Trophoblast cell (in vitro differentiated cells and primary cell): ENCODE results near the gene DNAJC24.

ENCODE experiments used
- DNase-seq, 2 donors: peaks; one replicate each; pipeline ENCODE4 v3.0.0-alpha.2; 2016
- H2AFZ ChIP-seq: 2 replicates; pipeline ENCODE4 v1.6.1; 2013; ENCODE audit warnings: low read length, moderate library complexity, mild to moderate bottlenecking; ENCODE audit not compliant: insufficient read depth, poor library complexity
- H2AK5ac ChIP-seq: 2 replicates; pipeline ENCODE4 v1.6.1; 2013; ENCODE audit warnings: mild to moderate bottlenecking, low read length
- H2BK120ac ChIP-seq: 2 replicates; pipeline ENCODE4 v1.6.1; 2013; ENCODE audit warnings: low read length, mild to moderate bottlenecking, moderate library complexity; ENCODE audit not compliant: insufficient read depth, poor library complexity
- H2BK12ac ChIP-seq: 2 replicates; pipeline ENCODE4 v1.6.1; 2013; ENCODE audit warnings: mild to moderate bottlenecking, low read length, moderate library complexity
- H2BK5ac ChIP-seq: 2 replicates; pipeline ENCODE4 v1.6.1; 2013; ENCODE audit warnings: low read length, low read depth, moderate library complexity, mild to moderate bottlenecking; ENCODE audit not compliant: poor library complexity
- H3K14ac ChIP-seq: 2 replicates; pipeline ENCODE4 v1.6.1; 2013; ENCODE audit warnings: mild to moderate bottlenecking, low read length
- H3K18ac ChIP-seq: 2 replicates; pipeline ENCODE4 v1.6.1; 2013; ENCODE audit warnings: mild to moderate bottlenecking, low read length
- H3K23ac ChIP-seq: 2 replicates; pipeline ENCODE4 v1.6.1; 2013; ENCODE audit warnings: low read length
- H3K27ac ChIP-seq: 2 replicates; pipeline ENCODE4 v1.5.1; 2013; ENCODE audit warnings: low read depth, mild to moderate bottlenecking, inconsistent platforms, low read length, moderate library complexity
- H3K27me3 ChIP-seq: 2 replicates; pipeline ENCODE4 v1.6.1; 2013; ENCODE audit warnings: inconsistent platforms, mild to moderate bottlenecking, low read length, moderate library complexity; ENCODE audit not compliant: insufficient read depth
- H3K36me3 ChIP-seq, 2 experiments: 1 replicate in 1 of 2; 2 replicates in 1 of 2; pipeline ENCODE4 v1.6.1; 2013; ENCODE audit warnings: low read length in 2 of 2, mild to moderate bottlenecking in 2 of 2, moderate library complexity in 1 of 2; ENCODE audit not compliant: insufficient read depth in 2 of 2, control insufficient read depth in 1 of 2
- H3K4ac ChIP-seq: 2 replicates; pipeline ENCODE4 v1.6.1; 2013; ENCODE audit warnings: low read depth, mild to moderate bottlenecking, low read length, moderate library complexity
- H3K4me1 ChIP-seq, 2 experiments: 1 replicate in 1 of 2; 2 replicates in 1 of 2; pipeline ENCODE4 v1.6.1; 2013; ENCODE audit warnings: low read length in 2 of 2, mild to moderate bottlenecking in 2 of 2, moderate library complexity in 1 of 2; ENCODE audit not compliant: insufficient read depth in 2 of 2, control insufficient read depth in 1 of 2
- H3K4me2 ChIP-seq: 2 replicates; pipeline ENCODE4 v1.6.1; 2013; ENCODE audit warnings: inconsistent platforms, mild to moderate bottlenecking, low read length, moderate library complexity
- H3K4me3 ChIP-seq: 2 replicates; pipeline ENCODE4 v1.5.1; 2013; ENCODE audit warnings: mild to moderate bottlenecking, low read depth, low read length, inconsistent platforms
- H3K79me1 ChIP-seq: one replicate; pipeline ENCODE4 v1.6.1; 2013; ENCODE audit warnings: low read length
- H3K79me2 ChIP-seq: 2 replicates; pipeline ENCODE4 v1.6.1; 2013; ENCODE audit warnings: low read length, mild to moderate bottlenecking; ENCODE audit not compliant: control insufficient read depth, insufficient read depth, poor library complexity
- H3K9ac ChIP-seq: 2 replicates; pipeline ENCODE4 v1.6.1; 2013; ENCODE audit warnings: mild to moderate bottlenecking, low read length
- H3K9me3 ChIP-seq: 2 replicates; pipeline ENCODE4 v1.6.1; 2013; ENCODE audit warnings: low read depth, mild to moderate bottlenecking, control low read depth, inconsistent platforms, low read length; ENCODE audit not compliant: insufficient read depth
- H4K12ac ChIP-seq: 2 replicates; pipeline ENCODE4 v1.6.1; 2013; ENCODE audit warnings: low read depth, mild to moderate bottlenecking, low read length, moderate library complexity
- H4K8ac ChIP-seq: 2 replicates; pipeline ENCODE4 v1.6.1; 2013; ENCODE audit warnings: low read depth, mild to moderate bottlenecking, low read length, moderate library complexity
- H4K91ac ChIP-seq: one replicate; pipeline ENCODE4 v1.6.1; 2013; ENCODE audit warnings: low read depth, mild to moderate bottlenecking, low read length, moderate library complexity
- WGBS: extraction: QIAGEN DNeasy Blood & Tissue Kit; methylation state at CpG from one replicate; pipeline ENCODE4 v1.1.7; 2013; ENCODE audit warnings: missing lambda C conversion rate; ENCODE audit not compliant: insufficient read length, insufficient coverage; ENCODE audit errors: extremely low coverage; 5-methylcytosine and 5-hydroxymethylcytosine counted together

The DNAJC24 gene

GRCh38 chr11:31449040-31449439 lies 79.4 kb downstream of the DNAJC24 start:
- no CpG with 5 or more reads among the region's 2 CpGs for WGBS
- Histone ChIP-seq H3K4me1 (no peaks in the 10 kb centered on the region), H3K79me2 (no peaks in the 10 kb centered on the region)

DNA sequence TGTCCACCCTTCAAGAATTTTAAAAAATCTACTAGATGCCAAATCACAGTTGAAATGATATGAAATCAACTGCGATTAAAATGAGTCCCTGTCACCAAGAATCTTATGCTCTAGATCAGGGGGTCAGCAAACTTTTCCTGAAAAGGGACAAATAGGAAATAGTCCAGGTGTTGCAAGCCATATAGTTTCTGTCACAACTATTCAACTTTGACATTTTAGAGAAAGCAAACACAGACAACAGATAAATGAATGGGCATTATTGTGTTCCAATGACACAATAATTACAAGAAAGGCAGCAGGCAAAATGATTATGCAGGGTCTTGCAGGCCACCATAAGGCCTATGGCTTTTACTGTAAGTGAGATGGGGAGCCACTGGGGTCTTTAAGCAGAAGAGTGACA lies 81.2 kb downstream of the DNAJC24 start:
- peaks cover 0 to 2% of the 10 kb centered on the region in 2 experiments for H3K36me3 ChIP-seq
- no peak overlapping the region for H3K4me2 ChIP-seq
- no peak overlapping the region for H2AFZ ChIP-seq
- H4K12ac ChIP-seq: no peak overlapping the region
- H2BK12ac ChIP-seq: no peak overlapping the region
- H3K79me1 ChIP-seq: no peaks in the 10 kb centered on the region
- H4K91ac ChIP-seq: no peak overlapping the region
- no peak overlapping the region for H4K8ac ChIP-seq
- H3K79me2 ChIP-seq: no peaks in the 10 kb centered on the region
- H3K14ac ChIP-seq: no peak overlapping the region
- H3K9ac ChIP-seq: no peak overlapping the region
- no peak overlapping the region for H2BK5ac ChIP-seq
- no peaks in the 10 kb centered on the region for H3K9me3 ChIP-seq
- H3K23ac ChIP-seq: no peak overlapping the region
- H3K18ac ChIP-seq: no peak overlapping the region
- no peak for DNase-seq
- no peak overlapping the region for H2AK5ac ChIP-seq
- WGBS: no CpG with 5 or more reads among the region's 1 CpG
- no peaks in the 10 kb centered on the region for H3K4me1 ChIP-seq
- H3K27ac ChIP-seq: no peak overlapping the region
- H2BK120ac ChIP-seq: no peak overlapping the region
- H3K4me3 ChIP-seq: no peak overlapping the region
- no peak overlapping the region for H3K4ac ChIP-seq
- no peaks in the 10 kb centered on the region for H3K27me3 ChIP-seq

More at GRCh38 chr11:31449040-31449439, 79.4 kb downstream of the DNAJC24 start:
- no peaks in the 10 kb centered on the region for H3K27me3 ChIP-seq
- no peak overlapping the region for H2AK5ac ChIP-seq
- H2BK12ac ChIP-seq: no peak overlapping the region
- H3K27ac ChIP-seq: no peak overlapping the region
- no peak overlapping the region for H3K14ac ChIP-seq
- H3K4me2 ChIP-seq: no peak overlapping the region
- H2BK120ac ChIP-seq: no peak overlapping the region
- peaks cover 0 to 2% of the 10 kb centered on the region in 2 experiments for H3K36me3 ChIP-seq
- H3K79me1 ChIP-seq: no peaks in the 10 kb centered on the region
- H2BK5ac ChIP-seq: no peak overlapping the region
- H3K9ac ChIP-seq: no peak overlapping the region
- no peak overlapping the region for H3K18ac ChIP-seq
- no peak overlapping the region for H4K12ac ChIP-seq
- no peak overlapping the region for H3K4me3 ChIP-seq
- H3K9me3 ChIP-seq: no peaks in the 10 kb centered on the region
- H4K91ac ChIP-seq: no peak overlapping the region
- DNase-seq: no peak
- no peak overlapping the region for H3K23ac ChIP-seq
- H4K8ac ChIP-seq: no peak overlapping the region
- H2AFZ ChIP-seq: no peak overlapping the region
- no peak overlapping the region for H3K4ac ChIP-seq

- Histone ChIP-seq H3K9me3 (no peaks in the 10 kb centered on the region), H3K4ac (no peak overlapping the region), H4K12ac (no peak overlapping the region), H3K27ac (no peak overlapping the region), H2BK120ac (no peak overlapping the region), H2AFZ (no peak overlapping the region), H4K8ac (no peak overlapping the region), H3K23ac (no peak overlapping the region), H3K9ac (no peak overlapping the region), H3K36me3 (no peaks in the 10 kb centered on the region), H2BK12ac (no peak overlapping the region), H2BK5ac (no peak overlapping the region), H3K4me2 (no peak overlapping the region), H3K4me3 (no peak overlapping the region), H4K91ac (no peak overlapping the region), H3K79me1 (no peaks in the 10 kb centered on the region), H3K4me1 (no peaks in the 10 kb centered on the region), H3K79me2 (no peaks in the 10 kb centered on the region), H3K27me3 (no peaks in the 10 kb centered on the region), H2AK5ac (no peak overlapping the region), H3K18ac (no peak overlapping the region), H3K14ac (no peak overlapping the region)
- no CpG with 5 or more reads among the region's 3 CpGs for WGBS
- no peak for DNase-seq
These were observed 85.5 kb downstream of the DNAJC24 start for GRCh38 chr11:31455177-31455576.

- Histone ChIP-seq H4K12ac (no peak overlapping the region), H3K4ac (no peak overlapping the region), H3K79me2 (no peaks in the 10 kb centered on the region), H2BK5ac (no peak overlapping the region), H3K79me1 (no peaks in the 10 kb centered on the region), H3K9me3 (no peaks in the 10 kb centered on the region), H3K4me2 (no peak overlapping the region), H2BK12ac (no peak overlapping the region), H4K91ac (no peak overlapping the region), H3K4me1 (no peaks in the 10 kb centered on the region), H2AFZ (no peak overlapping the region), H3K36me3 (no peaks in the 10 kb centered on the region), H3K18ac (no peak overlapping the region), H2BK120ac (no peak overlapping the region), H4K8ac (no peak overlapping the region), H3K9ac (no peak overlapping the region), H2AK5ac (no peak overlapping the region), H3K23ac (no peak overlapping the region), H3K27me3 (no peaks in the 10 kb centered on the region), H3K14ac (no peak overlapping the region), H3K4me3 (no peak overlapping the region), H3K27ac (no peak overlapping the region)
- no peak for DNase-seq
- WGBS: no CpG with 5 or more reads among the region's 3 CpGs
These were observed 94.8 kb downstream of the DNAJC24 start for GRCh38 chr11:31464436-31464835.
